ENCODE measurements around the gene DCUN1D1.

Gene DCUN1D1

GRCh38 chr3:182925944-182926337, 54.4 kb downstream of the DCUN1D1 start:
- POLR2A ChIA-PET = no interaction called here
- DNase-seq (ENCODE audit: extremely low spot score) = no peak
- TF ChIP-seq CTCF (IDR thresholded peaks at IDR 0.05; ENCODE audit: control extremely low read depth, extremely low read depth, low read depth, missing control alignments) = no peak
- CTCF ChIA-PET = interaction anchor here (1.2 to 1.9 kb wide), 3 partner anchors 10 to 17 kb away, joined by 7 to 9 read pairs (median 8); no protein-coding TSS in a partner anchor

GRCh38 chr3:182925330-182925943, 54.9 kb downstream of the DCUN1D1 start:
- TF ChIP-seq CTCF (IDR thresholded peaks at IDR 0.05; ENCODE audit: control extremely low read depth, extremely low read depth, low read depth, missing control alignments) = no peak
- peak; percentile 59 for DNase-seq (ENCODE audit: extremely low spot score)
- ChIA-PET POLR2A (interaction anchor here (0.6 kb wide), 1 partner anchor 1762 kb away, joined by 5 read pairs; no protein-coding TSS in a partner anchor), CTCF (interaction anchor here (1.2 to 1.9 kb wide), 3 partner anchors 9 to 17 kb away, joined by 7 to 9 read pairs (median 8); no protein-coding TSS in a partner anchor)

- no peak for DNase-seq (ENCODE audit: extremely low spot score)
- no peak for TF ChIP-seq CTCF (IDR thresholded peaks at IDR 0.05; ENCODE audit: control extremely low read depth, extremely low read depth, low read depth, missing control alignments)
- ChIA-PET CTCF (interaction anchor here (3.0 kb wide), 1 partner anchor 18 kb away, joined by 12 read pairs; no protein-coding TSS in a partner anchor), POLR2A (no interaction called here)
Observed at GRCh38 chr3:182921665-182922355, 58.5 kb downstream of the DCUN1D1 start.

DNA sequence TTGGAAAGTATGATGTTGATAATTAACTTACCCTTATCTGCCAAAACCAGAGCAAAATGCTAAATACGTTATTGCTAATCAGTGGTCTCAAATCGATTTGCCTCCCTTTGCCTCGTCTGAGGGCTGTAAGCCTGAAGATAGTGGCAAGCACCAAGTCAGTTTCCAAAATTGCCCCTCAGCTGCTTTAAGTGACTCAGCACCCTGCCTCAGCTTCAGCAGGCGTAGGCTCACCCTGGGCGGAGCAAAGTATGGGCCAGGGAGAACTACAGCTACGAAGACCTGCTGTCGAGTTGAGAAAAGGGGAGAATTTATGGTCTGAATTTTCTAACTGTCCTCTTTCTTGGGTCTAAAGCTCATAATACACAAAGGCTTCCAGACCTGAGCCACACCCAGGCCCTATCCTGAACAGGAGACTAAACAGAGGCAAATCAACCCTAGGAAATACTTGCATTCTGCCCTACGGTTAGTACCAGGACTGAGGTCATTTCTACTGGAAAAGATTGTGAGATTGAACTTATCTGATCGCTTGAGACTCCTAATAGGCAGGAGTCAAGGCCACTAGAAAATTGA, 59.7 kb downstream of the DCUN1D1 start:
- ChIA-PET POLR2A (no interaction called here), CTCF (interaction anchor here (3.0 to 3.9 kb wide), 2 partner anchors 10 to 17 kb away, joined by 12 to 23 read pairs; no protein-coding TSS in a partner anchor)
- no peak for TF ChIP-seq CTCF (IDR thresholded peaks at IDR 0.05; ENCODE audit: control extremely low read depth, extremely low read depth, low read depth, missing control alignments)
- no peak for DNase-seq (ENCODE audit: extremely low spot score)

DNA sequence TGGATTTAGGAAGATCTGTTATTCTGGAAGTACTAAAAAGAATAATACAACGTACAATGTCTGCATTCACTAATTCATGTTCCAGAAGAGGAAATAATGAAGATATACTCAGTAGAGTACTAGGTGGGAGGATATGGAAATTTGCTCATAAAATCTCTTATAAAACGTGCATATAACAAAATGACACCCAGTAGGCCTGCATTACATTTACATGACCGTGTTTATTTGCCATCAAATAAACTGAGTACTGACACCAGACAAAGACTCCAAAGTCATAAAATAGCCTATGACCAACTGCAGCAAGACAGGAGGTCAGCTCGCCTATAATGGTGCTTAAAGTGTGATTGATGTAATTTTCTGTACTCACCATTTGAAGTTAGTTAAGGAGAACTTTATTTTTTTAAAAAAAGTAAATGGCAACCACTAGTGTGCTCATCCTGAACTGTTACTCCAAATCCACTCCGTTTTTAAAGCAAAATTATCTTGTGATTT, 60.4 kb downstream of the DCUN1D1 start:
- CTCF ChIA-PET = interaction anchor here (1.0 to 3.9 kb wide), 5 partner anchors 10 to 124 kb away, joined by 3 to 23 read pairs (median 4); no protein-coding TSS in a partner anchor
- no peak for TF ChIP-seq CTCF (IDR thresholded peaks at IDR 0.05; ENCODE audit: control extremely low read depth, extremely low read depth, low read depth, missing control alignments)
- no peak for DNase-seq (ENCODE audit: extremely low spot score)
- POLR2A ChIA-PET = no interaction called here

- no peak for DNase-seq (ENCODE audit: extremely low spot score)
- ChIA-PET POLR2A (no interaction called here), CTCF (interaction anchor here (0.9 to 5.8 kb wide), 8 partner anchors 7 to 169 kb away, joined by 3 to 34 read pairs (median 4); no protein-coding TSS in a partner anchor)
- no peak for TF ChIP-seq CTCF (IDR thresholded peaks at IDR 0.05; ENCODE audit: control extremely low read depth, extremely low read depth, low read depth, missing control alignments)
Observed at GRCh38 chr3:182917134-182917533, 63.2 kb downstream of the DCUN1D1 start.
